Middle frontal gyrus (tissue), 1 donor: ENCODE results near the gene EXT2.

Experiments used
- DNase-seq: peaks from one replicate; pipeline ENCODE4 v3.0.0-alpha.2; 2015; ENCODE audit warnings: low spot score; ENCODE audit errors: extremely low spot score

EXT2 gene

DNA sequence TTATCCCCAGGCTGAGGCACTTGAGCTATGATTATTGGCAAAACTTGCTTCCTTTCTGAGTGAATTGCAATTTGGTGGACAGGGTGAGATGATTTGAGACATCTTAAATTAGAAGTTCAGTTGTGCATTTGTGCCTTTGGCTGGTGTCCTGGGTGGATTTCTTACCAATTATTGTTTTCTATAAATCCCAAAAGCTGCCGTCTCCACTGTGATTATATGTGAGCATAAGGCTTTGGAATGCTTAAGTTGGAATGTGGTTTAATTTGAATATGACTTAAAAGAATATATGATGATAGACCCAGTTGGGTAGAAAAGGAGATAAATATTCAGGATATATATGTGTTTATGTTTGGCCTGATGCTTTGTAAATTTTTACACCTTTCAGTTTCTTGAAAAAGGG lies 70.0 kb downstream of the EXT2 start:
- DNase-seq, result no peak

DNA sequence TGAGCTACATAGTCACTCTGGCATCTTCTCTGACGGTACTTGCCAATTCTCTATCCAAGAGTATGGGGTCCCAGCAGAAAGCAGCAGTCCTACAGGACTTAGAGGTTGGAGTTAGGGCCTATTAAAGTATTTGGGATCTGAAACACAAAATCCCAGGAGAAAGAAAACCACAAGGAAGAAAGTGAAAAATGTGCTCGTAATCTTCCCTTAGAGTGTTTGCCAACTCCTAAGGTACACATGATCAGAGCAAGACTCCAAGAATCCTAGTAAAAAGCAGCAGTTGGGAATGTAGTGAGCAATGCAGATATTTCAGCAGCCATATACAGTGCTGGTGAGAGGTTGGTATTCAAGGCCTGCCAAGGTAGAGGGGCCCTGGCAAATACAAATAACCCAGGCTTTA lies 71.6 kb downstream of the EXT2 start:
- DNase-seq, result no peak

DNA sequence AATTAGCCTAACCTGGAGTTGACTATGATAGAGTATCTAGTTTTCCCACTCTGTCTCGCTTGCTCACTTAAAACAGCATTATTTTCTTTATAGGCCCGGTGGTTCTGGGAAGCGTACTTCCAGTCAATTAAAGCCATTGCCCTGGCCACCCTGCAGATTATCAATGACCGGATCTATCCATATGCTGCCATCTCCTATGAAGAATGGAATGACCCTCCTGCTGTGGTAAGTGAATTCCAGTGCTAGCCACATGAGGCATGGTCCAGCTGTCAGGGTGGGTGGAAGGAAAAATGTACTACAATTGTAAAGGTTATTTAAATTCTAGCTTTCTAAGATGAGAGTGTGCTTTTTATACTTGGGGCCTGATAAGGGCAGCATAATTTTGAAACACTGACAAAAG lies 76.0 kb downstream of the EXT2 start:
- DNase-seq, result no peak

DNA sequence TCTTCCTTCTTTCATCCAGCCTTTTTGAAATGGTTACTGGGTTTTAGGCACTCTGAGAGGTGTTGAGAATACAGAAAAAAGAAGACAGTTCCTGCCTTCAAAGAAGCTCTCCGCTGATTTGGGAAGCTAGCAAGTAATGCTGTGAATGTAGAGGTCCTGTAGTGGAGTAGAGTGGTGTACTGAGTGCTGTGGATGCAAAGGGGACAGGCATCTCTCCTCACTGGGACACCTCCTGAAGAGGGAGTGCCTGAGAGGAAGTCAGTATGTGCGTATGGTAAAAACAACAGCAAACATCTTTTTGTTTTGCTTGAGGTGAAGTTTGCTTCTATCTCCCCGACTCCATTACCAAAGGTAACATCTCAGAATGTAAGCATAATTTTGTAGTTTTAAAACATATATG lies 77.5 kb downstream of the EXT2 start:
- no peak for DNase-seq

DNA sequence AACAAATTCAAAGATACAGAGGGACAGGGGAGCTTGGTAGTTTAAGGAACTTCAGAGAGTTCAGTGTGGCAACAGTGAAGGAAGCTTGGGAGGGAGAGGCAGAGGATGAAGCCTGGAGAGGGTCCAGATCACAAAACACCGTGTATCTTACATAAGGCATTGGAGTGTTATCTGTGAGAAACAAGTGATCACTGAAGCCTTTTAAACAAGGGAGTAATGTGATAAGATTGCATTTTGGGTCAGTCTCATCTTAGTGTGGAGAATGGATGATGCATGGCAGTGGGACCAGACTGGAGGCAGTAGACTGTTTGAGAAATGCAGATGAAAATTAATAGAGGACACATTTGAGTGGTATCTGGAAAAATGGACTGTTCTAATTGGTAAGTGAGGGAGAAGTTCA lies 79.4 kb downstream of the EXT2 start:
- no peak for DNase-seq

DNA sequence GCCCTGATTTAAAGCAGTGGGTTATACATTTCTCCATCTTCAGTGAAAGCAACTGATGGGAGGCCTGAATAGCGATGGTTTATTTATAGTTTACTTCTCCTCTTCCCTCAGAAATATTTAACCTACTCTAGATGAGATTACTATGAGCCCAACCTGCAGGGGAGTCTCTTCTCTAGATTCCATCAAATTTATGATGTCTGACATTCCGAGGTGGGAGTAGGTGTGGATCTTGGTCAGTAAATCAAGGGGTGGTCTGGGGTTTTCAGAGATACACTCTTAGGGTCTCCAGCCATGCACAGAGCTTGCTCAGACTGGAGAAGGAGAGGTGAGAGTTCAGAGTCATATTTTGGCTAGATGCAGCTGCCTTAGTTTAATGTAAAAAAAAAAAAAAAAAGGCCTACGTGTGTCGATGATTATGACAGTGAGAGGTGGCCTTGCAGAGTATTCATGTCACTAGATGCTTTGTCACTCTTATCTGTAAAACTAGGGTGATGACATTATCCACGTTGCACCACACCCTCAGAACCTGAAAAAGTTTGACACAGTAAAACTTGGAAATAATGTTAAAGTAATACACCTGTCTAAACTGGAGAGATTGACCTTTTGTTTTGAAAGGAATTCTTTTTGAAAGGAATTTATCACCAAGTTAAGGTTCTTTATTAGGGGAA lies 81.2 kb downstream of the EXT2 start:
- DNase-seq, result no peak

DNA sequence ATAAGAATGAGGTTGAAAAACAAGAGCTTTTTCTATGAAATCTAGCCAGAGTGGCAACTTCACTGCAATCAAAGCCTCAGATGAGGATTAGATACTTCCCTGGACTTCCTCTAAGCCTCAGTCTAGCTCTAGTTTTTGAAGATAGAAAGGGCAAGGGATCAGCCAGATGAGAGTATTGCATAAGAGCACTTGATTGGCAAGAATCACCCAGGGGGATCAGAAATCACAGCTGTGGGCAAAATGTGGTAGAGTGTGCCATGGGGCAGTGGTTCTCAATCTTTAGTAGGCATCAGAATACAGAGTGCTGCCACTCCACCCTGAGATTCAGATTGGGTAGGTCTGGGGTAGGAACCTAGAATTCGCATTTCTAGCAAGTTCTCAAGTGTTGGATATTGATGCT lies 82.4 kb downstream of the EXT2 start:
- no peak for DNase-seq

DNA sequence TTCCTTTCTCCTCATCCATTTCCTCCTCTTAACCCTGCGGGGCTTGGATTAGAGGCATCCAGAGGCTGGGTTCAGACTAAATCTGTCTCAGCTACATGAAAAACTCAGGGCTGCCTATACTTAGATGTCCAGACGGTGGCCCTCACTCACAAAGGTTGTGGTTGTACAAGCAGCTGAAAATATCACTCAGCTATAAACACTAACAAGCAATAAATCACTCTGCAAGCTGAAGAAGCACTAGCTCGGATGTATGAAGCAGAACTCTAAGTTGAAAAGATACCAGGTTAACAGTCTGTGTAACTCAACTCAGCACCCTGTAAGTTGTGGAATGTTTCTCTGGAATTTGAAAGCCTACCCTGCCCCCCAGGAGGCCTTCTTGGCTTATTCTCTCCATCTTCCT lies 82.9 kb downstream of the EXT2 start:
- DNase-seq, result no peak

DNA sequence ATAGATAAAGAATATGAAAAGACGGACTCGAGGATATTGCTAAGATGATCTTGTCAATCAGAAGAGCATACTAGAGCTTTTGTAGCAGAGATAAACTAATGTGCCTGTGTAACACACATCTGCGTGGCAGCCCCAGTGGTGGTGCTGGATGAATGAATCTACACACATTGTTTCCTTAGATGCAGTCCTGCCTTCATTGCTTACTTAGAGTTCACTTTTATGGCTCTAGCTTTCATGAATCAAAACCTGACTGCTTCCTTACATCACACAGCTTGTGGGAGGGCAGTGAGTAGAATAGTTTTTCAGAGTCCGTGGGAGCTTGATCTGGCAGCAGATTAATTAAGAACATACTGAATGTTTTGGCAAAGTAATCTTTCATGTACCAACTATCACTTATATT lies 83.7 kb downstream of the EXT2 start:
- no peak for DNase-seq

DNA sequence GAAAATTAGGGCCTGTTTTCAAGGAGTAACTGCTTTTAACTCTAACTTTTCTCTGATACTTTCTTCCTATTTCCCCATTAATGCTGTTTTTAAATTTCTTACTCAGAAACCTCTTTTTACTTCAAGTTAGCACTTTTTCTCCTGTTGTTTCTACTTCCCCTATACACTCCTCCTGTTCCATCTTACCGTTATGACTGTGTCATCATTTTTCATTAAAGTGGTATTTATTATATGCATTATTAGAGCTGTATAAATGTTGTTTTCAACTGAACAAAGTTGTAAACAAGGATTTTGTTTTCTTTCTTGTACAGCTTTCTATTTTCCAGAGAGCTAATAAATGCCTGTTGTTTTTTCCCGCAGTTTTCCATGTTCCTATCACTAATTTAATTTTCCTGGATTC lies 84.6 kb downstream of the EXT2 start:
- no peak for DNase-seq

DNA sequence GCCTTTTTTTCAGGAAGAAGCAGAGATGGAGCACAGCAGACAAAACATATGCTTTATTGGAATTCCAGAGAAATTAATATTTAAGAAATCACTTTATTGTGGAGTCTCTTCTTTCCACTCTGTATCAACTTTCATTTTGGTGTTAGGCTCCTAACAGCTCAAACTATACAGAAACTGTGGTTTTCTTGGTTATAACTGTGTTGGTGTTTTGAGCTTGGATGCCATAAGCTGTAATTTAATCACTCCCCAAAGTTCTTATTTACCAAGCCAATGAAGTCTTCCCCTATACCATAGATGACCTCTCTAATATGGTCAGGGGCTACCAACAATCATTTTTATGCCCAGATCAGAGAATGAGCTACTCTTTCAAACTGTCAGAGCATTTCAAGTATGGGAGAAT lies 90.0 kb downstream of the EXT2 start:
- DNase-seq, result no peak

DNA sequence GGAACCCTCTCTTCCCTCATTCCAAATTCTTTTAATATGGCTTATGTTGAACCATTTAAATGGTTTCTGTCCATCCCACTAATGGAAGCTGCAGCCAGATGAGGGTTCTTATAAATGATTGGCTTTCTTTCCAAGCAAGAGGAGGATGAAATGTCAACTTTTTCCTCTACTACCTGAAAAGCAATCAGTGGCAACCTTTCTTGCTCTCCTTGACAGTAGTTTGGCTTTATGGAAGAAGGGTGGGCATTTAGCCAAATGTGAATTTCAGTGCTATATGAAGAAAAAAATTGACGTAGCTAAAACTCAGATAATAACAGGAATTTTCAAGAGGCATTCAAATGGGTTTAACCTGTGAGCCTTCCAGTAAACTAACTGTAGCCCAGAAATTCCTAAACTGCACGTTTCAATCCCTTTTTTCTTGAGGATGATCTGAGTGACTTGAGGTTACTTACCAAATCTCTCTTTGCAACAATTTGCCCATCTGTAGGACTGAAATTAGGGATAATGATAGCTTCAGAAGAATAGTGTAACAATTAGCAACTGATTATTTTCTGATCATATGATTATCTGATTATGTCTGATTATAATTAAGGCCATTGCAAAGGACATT lies 90.9 kb downstream of the EXT2 start:
- no peak for DNase-seq

DNA sequence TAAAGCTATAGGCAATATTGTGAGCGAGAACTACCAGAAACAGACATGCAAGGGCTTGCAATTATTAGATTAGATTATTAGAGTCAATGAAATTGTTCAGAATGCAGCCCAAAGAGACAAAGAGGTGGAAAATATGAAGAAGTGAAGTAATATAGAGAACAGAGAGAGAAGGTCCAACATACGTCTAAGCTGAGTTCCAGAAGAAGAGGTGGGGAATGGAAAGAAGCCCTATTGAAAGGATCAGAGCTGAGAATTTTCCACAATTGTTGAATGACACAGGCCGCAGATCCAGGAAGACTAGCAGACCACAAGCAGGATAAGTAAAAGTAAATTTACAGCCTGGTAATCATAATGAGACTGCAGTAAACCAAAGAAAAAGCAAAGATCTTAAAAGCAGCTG lies 93.2 kb downstream of the EXT2 start:
- no peak for DNase-seq

DNA sequence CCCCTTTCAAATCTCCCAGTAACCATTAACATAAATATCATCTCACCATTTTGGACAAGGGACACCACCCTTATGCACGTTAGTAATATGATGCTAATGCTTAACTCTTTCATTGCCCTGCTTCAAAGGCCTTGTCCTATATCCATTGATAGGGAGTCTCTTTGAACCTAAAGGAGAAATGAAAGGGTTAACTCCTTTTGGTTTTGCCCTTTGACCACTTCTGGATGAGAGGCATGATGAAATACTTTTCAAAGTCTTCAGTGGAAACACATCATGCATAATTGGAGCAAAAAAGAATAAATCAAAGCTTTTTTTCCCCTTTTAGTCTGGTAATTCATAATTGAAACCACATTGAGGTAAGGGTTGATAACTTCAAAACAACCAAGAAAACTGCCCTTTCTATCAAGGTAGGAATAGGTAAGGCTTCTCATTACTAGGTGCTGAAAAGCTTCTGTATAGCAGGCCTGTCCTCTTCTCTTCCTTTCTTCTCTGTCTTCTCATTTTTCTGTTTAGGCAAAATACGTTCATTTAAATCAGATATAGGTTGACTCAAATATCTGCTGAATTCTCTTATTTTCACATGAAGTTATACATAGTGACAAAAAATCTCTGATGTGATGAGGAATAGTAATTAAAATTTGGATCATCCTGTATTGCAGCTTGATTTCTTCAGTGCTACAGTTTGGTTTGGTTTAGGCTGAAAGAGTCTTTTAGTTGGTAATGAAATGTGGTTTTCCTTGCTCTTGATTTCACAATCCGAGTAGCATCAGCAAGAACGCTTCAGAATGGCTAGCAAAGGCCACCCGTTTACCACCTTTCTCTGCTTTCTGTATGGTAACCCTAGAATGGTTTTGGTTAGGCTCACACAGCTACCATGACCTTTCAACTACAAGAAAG lies 94.8 kb downstream of the EXT2 start:
- DNase-seq, result no peak

DNA sequence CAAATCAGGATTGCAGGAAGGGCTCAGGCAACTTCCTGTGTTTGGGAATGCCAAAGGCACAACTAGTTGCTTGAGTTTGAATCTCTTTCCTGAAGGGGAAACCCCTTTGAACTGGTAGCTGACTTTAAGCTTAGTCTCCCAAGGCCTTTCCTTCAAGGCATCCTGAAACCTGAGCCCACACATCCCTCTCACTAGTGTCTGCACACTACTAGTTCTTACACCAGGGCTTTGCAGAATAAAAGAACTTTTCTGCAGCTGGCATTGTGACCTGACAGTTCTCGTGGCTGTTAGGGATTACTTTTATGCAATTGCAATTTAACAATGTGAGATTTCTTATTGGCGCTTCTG lies 95.4 kb downstream of the EXT2 start:
- DNase-seq, result no peak

DNA sequence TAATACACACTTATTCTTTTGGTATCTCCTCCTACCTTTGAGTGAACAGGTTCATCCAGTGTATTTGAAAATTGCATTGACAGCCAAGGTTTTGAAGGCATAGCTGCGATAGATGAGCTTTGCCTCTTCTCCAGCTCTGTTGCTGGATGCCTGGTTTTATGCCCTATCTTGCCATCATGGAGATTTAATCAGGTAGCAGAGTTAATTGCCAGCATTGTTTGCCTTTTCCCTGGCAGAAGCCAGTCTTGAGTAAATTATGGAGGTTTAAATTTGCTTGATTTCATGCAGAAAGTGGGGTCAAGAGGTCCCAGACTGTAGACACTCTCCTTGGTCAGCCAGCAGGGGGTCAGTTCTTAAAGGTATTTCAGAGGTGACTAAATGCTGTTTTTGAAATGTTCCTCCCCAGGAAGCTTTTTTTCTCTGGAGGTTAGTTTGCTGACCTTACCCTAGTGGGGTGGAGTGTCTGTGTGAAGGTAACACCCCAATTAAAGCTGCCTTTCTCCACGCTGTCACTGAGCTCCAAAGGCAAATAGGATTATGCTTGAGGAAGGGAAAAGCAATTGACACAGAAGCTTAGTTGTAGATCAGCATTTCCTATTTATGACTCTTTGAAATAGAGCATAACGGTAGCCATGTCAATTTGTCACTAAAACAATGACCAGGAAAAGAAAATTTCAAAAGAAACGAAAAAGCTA lies 96.0 kb downstream of the EXT2 start:
- no peak for DNase-seq

DNA sequence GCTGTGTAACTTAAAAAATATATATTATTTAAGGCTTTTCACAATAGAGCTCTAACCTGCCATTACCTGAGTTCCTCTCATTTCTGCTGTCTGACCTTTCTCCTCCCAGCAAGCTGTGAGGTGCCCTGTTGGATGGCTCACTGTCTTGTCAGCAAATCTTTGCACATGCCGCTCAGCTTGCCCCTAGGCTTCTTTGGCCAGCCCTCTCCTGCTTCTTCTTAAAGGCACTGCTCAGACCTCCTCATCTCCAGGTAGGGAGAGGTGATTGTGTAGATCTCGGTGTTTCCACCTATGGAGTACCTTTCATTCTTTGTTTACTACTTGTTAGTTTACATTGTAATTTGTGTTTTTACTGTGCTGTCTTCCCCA lies 96.5 kb downstream of the EXT2 start:
- no peak for DNase-seq

DNA sequence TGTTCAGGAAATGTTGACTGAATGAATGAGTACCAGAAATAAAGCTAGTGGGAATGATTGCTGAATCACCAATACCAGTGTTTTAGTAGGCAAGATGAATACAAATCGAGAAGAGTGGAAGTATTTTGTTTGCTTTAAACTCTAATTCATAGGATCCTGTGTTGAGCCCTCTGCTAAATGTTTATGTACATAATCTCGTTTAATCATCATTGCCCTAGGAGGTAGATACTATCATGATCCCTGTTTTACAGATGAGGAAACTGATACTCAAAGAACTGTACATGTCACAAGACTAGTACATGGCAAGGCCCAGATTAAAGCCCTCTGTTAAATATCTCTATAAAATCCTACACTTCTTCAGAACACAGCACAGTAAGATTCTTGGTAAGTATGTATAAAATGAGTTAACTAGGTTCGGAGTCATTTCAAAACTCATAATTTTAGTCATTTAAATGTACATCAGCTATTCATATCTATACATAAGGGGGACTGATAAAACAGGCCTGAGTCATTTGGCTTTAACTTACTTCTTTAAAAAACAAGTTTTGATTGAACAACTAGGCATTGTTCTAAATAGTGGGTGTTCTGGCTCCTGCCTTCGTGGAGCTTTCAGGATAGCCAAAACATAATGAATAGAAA lies 97.1 kb downstream of the EXT2 start:
- DNase-seq, result no peak

DNA sequence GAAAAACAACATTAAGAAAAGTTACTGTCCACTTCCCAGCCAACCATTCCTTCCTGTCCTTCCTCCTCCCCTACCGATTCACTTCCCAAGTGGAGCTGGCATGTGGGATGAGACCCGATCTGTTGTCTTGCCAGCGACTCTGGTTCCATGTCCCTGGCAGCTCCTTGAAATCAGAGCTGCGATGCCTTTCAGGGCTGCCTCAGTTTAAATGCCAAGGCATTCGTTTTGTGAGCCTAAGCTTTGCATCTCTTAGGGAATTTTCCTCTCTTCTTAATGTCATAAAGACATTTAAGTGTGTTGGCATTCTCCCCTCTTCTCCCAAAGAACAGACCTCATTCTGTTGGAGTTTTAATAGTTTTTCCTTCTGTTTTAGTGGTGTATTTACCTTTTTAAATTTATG lies 98.4 kb downstream of the EXT2 start:
- DNase-seq, result no peak

DNA sequence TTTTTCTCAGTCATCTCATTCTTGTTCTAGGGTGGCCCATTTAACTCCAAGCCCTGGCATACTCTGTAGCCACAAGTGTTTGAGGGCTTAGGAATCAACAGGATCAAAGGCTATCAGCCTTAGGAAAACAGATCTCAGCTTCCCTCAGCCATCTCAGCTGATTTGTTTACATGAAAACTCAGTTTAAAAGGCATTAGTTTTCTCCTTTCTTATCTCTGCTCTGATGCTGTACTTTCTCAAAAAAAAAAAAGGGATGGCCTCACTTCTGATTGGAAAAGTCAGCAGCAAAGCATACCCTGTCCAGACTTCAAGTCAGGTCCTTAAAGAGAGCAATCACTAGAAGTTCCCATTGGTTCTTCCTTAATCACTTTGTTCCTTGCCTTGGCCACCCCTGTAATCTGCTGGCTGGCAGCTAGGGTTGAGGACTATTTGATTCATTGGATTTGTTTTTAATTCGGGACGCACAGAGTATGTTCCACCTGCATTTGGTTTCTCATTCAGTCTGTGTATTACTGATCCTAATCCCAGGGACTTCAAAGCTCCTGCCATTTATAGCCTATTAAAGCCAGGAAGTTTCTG lies 102.8 kb downstream of the EXT2 start:
- no peak for DNase-seq

DNA sequence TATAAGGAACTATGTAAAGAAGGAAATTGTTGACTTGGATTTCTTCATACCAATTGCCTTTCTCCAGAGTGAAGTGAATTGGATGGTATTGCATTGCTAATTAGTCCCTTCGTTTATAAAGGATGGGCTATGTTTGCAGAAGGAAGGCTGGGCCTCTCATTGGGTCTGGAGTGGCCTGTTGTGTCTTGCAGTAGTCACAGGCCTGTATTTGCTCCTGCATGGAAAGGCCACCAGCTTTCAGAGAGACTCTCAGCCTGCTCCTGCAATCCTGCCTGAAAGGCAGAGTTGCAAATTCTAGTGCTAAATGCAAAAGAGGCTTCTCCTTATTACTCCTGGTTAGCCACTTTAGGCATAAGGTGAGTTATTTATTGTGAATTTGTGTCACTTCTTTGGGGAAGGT lies 103.8 kb downstream of the EXT2 start:
- DNase-seq, result no peak
